Measurements from ENCODE around the gene TMEM260.
"Not testable (repeated sequence)": the region's sequence is repeated elsewhere in the genome, so short reads cannot be mapped to it uniquely, and the experiment has no call there.

Gene TMEM260

GRCh38 chr14:56666716-56667115 is 87.1 kb downstream of the TMEM260 start:
- DNase-seq (ENCODE audit: extremely low read depth in 1 of 2, low read depth in 1 of 2), result no peak

DNA sequence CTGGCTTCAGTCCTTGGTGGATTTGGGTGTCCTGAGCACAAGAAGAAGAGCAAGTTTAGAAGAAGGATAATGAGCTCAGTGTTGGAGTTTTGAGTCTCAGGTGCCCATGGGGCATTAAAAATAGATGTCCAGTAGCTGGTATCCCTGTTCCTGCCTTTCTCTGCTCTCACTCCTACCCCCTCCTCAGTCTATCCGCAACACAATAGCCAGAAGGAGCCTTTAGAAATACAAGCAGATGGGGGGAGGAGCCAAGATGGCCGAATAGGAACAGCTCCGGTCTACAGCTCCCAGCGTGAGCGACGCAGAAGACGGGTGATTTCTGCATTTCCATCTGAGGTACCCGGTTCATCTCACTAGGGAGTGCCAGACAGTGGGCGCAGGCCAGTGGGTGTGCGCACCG is 87.7 kb downstream of the TMEM260 start:
- not testable (repeated sequence) for DNase-seq (ENCODE audit: extremely low read depth in 1 of 2, low read depth in 1 of 2)

- DNase-seq (ENCODE audit: extremely low read depth in 1 of 2, low read depth in 1 of 2), result no peak
These were observed 96.4 kb downstream of the TMEM260 start for GRCh38 chr14:56676042-56676441.

GRCh38 chr14:56678838-56679237 is 99.2 kb downstream of the TMEM260 start:
- no peak for DNase-seq (ENCODE audit: extremely low read depth in 1 of 2, low read depth in 1 of 2)

GRCh38 chr14:56686416-56686815 is 106.8 kb downstream of the TMEM260 start:
- DNase-seq (ENCODE audit: extremely low read depth in 1 of 2, low read depth in 1 of 2), result no peak

- DNase-seq (ENCODE audit: extremely low read depth in 1 of 2, low read depth in 1 of 2), result no peak
These were observed 107.5 kb downstream of the TMEM260 start for GRCh38 chr14:56687123-56687522.

- DNase-seq (ENCODE audit: extremely low read depth in 1 of 2, low read depth in 1 of 2), result no peak
These were observed 115.0 kb downstream of the TMEM260 start for GRCh38 chr14:56694609-56695008.

DNA sequence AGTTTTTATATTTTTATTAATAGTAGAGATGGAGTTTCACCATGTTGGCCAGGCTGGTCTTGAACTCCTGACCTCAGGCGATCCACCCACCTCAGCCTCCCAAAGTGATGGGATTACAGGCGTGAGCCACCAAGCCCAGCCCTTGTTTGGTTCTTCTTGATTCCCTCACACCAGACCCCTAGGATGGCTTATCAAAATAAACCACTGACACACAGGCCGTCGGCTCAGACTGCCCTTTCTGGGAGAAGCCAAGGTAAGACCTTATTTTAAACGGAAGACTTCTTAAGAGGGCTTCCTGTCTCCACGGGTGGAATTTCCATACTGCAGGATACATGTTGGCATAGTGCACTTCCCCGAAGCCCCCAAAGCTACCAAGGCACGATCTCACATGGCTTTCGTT is 115.6 kb downstream of the TMEM260 start:
- not testable (repeated sequence) for DNase-seq (ENCODE audit: extremely low read depth in 1 of 2, low read depth in 1 of 2)
